Measurements from ENCODE around the gene BOLL.
"Not testable (repeated sequence)": the region's sequence is repeated elsewhere in the genome, so short reads cannot be mapped to it uniquely, and the experiment has no call there.

The BOLL gene

GRCh38 chr2:197695206-197695605, 89.9 kb downstream of the BOLL start:
- not testable (repeated sequence) for H3K27me3 ChIP-seq (ENCODE audit: control insufficient read depth in 2 of 2, insufficient read depth in 2 of 2, low read length in 2 of 2); H3K27ac ChIP-seq (ENCODE audit: low read depth in 2 of 2, low read length in 2 of 2); H3K9me3 ChIP-seq (ENCODE audit: control insufficient read depth in 2 of 2, low read length in 2 of 2); H3K4me1 ChIP-seq (ENCODE audit: control insufficient read depth in 2 of 2, insufficient read depth in 2 of 2, low read length in 2 of 2); H3K36me3 ChIP-seq (ENCODE audit: control insufficient read depth in 2 of 2, insufficient read depth in 2 of 2, low read length in 2 of 2); H3K9ac ChIP-seq (ENCODE audit: low read depth in 1 of 2, low read length in 2 of 2); H3K4me3 ChIP-seq (ENCODE audit: low read length in 2 of 2)

- Histone ChIP-seq H3K9me3 (ENCODE audit: control insufficient read depth in 2 of 2, low read length in 2 of 2) (no peaks in the 10 kb centered on the region), H3K9ac (ENCODE audit: low read depth in 1 of 2, low read length in 2 of 2) (no peak overlapping the region), H3K36me3 (ENCODE audit: control insufficient read depth in 2 of 2, insufficient read depth in 2 of 2, low read length in 2 of 2) (no peaks in the 10 kb centered on the region), H3K27me3 (ENCODE audit: control insufficient read depth in 2 of 2, insufficient read depth in 2 of 2, low read length in 2 of 2) (no peaks in the 10 kb centered on the region), H3K4me3 (ENCODE audit: low read length in 2 of 2) (no peak overlapping the region), H3K4me1 (ENCODE audit: control insufficient read depth in 2 of 2, insufficient read depth in 2 of 2, low read length in 2 of 2) (no peaks in the 10 kb centered on the region), H3K27ac (ENCODE audit: low read depth in 2 of 2, low read length in 2 of 2) (no peak overlapping the region)
Observed at GRCh38 chr2:197677483-197677882, 107.6 kb downstream of the BOLL start.

DNA sequence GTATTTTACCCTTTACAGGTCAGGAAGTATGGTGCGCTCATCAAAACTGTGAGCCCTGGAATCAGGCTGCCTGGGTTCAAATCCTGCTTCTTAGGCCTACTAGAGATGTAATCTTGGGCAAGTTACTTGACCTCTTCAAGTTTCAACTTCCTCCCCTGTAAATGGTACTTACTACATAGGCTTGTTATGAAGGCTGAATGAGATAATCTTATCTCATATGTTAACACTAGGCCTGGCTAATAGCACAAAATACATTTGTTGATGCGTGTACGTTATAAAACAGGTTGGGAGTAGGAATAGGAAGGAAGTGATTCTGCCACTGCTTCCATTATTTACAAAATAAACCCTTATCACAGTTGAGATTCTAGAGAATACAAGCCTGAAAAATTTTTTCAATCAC, 108.1 kb downstream of the BOLL start:
- no peak overlapping the region for H3K9ac ChIP-seq (ENCODE audit: low read depth in 1 of 2, low read length in 2 of 2)
- H3K36me3 ChIP-seq (ENCODE audit: control insufficient read depth in 2 of 2, insufficient read depth in 2 of 2, low read length in 2 of 2) = no peaks in the 10 kb centered on the region
- no peak overlapping the region for H3K27ac ChIP-seq (ENCODE audit: low read depth in 2 of 2, low read length in 2 of 2)
- H3K27me3 ChIP-seq (ENCODE audit: control insufficient read depth in 2 of 2, insufficient read depth in 2 of 2, low read length in 2 of 2) = no peaks in the 10 kb centered on the region
- no peak overlapping the region for H3K4me3 ChIP-seq (ENCODE audit: low read length in 2 of 2)
- no peaks in the 10 kb centered on the region for H3K9me3 ChIP-seq (ENCODE audit: control insufficient read depth in 2 of 2, low read length in 2 of 2)
- no peaks in the 10 kb centered on the region for H3K4me1 ChIP-seq (ENCODE audit: control insufficient read depth in 2 of 2, insufficient read depth in 2 of 2, low read length in 2 of 2)

Data from mucosa of rectum (tissue), 2 donors.